ENCODE results near the gene NPL.

Gene NPL, protein sequence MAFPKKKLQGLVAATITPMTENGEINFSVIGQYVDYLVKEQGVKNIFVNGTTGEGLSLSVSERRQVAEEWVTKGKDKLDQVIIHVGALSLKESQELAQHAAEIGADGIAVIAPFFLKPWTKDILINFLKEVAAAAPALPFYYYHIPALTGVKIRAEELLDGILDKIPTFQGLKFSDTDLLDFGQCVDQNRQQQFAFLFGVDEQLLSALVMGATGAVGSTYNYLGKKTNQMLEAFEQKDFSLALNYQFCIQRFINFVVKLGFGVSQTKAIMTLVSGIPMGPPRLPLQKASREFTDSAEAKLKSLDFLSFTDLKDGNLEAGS

DNA sequence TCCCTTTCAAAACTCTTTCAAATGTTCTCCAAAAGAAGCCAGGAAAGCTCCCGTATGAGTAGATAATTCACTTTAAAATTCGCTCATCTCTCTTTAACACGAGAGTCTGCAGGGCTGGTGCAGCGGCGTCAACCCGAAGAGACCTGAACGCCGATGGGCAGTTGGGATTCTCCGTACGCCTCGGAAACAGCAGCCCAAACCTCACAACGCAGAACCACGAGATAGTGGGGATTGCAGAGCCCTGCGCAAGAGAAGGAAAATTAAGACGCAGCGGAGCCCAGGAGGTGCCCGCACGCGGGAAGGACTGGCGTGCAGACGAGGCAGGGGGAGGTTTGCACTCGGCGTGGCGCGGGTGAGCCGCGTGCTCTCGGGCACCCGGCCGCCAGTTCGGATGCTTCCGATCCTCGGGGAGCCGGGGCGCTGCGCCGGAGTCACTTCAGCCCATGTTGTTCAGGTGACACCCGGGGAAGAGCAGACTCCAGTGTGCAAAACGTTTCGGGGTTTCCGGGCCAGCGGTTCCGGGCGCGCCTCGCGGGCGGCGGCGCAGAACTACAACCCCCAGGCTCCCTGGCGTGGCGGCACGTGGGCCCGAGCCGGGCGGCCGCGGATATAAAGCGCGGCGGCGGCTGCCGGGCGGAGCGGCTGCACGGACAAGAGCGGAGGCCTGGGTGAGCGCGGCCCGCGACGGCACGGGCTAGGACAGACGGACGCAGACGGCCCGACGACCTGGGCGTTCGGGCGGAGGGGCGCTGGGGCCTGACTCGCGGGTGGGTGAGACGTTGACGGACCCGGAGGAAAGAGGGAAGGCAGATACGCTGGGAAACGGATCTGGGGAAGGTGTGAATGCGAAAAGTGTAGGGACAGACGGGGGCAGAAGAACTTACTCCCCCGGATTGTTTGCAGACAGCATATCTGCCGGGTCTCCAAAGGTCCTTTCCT lies at the start of gene NPL:
Gene NPL (plus strand): TSS at position 636 of the 939 bp plus-strand sequence. CDS start 4,599 bp downstream, outside the sequence.
- Mint-ChIP-seq H3K27me3 (ENCODE audit: low read depth) (peaks cover 32% of the 10 kb centered on the region), H3K36me3 (ENCODE audit: low read depth) (no peaks in the 10 kb centered on the region), H3K9me3 (no peaks in the 10 kb centered on the region), H3K27ac (peak within 1 kb of the TSS; percentile 72), H3K4me3 (peak within 1 kb of the TSS; percentile 90), H3K4me1 (ENCODE audit: low read depth) (peaks cover 10% of the 10 kb centered on the region)

DNA sequence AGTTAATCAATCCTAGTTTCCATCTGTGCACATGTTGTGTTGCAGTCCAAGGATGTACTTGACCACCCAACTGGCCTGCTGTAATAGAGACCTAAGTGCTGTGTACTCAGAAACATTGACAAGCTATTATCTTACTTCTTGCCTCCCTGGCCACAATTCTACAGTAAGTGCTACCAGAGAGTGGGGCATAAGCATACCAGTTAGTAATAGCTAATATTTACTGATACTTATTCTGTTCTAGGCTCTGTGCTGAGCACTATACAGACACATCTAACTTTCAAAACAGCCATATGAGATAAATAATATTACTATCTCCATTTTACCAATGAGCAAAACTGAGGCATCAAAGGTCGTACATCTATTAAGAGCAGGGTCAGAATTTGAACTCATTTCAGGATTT lies 49.5 kb upstream of the NPL start:
- no peaks in the 10 kb centered on the region for H3K36me3 Mint-ChIP-seq (ENCODE audit: low read depth)
- no peak overlapping the region for H3K27ac Mint-ChIP-seq
- no peaks in the 10 kb centered on the region for H3K4me1 Mint-ChIP-seq (ENCODE audit: low read depth)
- no peak overlapping the region for H3K4me3 Mint-ChIP-seq
- H3K27me3 Mint-ChIP-seq (ENCODE audit: low read depth), result no peaks in the 10 kb centered on the region
- H3K9me3 Mint-ChIP-seq, result peaks cover 6% of the 10 kb centered on the region

GRCh38 chr1:182742780-182743179 lies 46.8 kb upstream of the NPL start:
- no peaks in the 10 kb centered on the region for H3K9me3 Mint-ChIP-seq
- H3K4me3 Mint-ChIP-seq, result no peak overlapping the region
- no peaks in the 10 kb centered on the region for H3K36me3 Mint-ChIP-seq (ENCODE audit: low read depth)
- peaks cover 18% of the 10 kb centered on the region for H3K27me3 Mint-ChIP-seq (ENCODE audit: low read depth)
- H3K27ac Mint-ChIP-seq, result no peak overlapping the region
- H3K4me1 Mint-ChIP-seq (ENCODE audit: low read depth), result no peaks in the 10 kb centered on the region

DNA sequence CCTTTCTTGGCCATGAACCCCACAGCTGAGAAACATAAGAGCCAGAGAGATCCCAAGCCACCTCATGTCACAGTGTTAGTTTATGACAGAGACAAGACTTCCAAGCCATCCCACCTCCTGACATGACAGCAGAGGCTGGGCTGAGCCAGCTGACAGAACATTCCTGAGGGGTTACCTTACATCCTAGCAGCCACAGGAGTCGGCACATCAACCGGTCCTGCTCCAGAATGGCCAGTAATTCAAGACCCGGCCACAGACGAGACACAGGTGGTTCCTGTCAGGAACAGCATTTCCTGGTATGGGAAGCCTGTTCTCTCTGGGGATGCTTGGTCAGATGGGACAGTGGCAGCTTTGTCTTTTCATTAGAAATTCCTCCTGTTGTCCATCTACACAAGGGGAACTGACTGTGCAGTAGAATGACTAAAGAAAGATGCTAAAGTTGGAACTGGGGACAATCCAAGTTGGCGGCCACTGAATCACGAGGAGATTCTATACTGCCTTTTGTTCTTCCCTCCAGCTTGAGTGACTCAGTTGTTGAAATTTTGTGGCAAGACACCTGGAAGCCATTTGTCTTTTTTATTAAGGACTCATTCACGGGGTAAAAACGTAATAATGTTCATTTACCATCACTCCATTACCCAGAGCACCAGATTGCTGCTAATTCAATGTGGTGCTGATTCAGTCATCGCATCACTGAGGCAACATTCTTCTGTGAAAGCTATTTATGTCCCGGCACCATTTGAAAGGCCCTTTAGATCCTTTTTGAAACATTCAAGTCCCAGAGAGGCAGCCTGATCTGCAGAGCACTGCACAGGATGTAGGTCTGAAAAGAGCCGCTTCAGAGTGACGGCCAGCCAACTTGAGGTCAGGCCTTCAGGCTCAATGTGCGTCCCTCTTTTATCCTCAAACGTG lies 37.2 kb upstream of the NPL start:
- Mint-ChIP-seq H3K4me3 (no peak overlapping the region), H3K27ac (peak overlapping the region; percentile 0), H3K27me3 (ENCODE audit: low read depth) (peaks cover 31% of the 10 kb centered on the region), H3K9me3 (no peaks in the 10 kb centered on the region), H3K4me1 (ENCODE audit: low read depth) (peaks cover 4% of the 10 kb centered on the region), H3K36me3 (ENCODE audit: low read depth) (no peaks in the 10 kb centered on the region)

- H3K9me3 Mint-ChIP-seq, result no peaks in the 10 kb centered on the region
- H3K4me1 Mint-ChIP-seq (ENCODE audit: low read depth), result peaks cover 4% of the 10 kb centered on the region
- no peak overlapping the region for H3K27ac Mint-ChIP-seq
- H3K36me3 Mint-ChIP-seq (ENCODE audit: low read depth), result no peaks in the 10 kb centered on the region
- H3K27me3 Mint-ChIP-seq (ENCODE audit: low read depth), result peaks cover 21% of the 10 kb centered on the region
- no peak overlapping the region for H3K4me3 Mint-ChIP-seq
These were observed 35.5 kb upstream of the NPL start for GRCh38 chr1:182754087-182754486.

DNA sequence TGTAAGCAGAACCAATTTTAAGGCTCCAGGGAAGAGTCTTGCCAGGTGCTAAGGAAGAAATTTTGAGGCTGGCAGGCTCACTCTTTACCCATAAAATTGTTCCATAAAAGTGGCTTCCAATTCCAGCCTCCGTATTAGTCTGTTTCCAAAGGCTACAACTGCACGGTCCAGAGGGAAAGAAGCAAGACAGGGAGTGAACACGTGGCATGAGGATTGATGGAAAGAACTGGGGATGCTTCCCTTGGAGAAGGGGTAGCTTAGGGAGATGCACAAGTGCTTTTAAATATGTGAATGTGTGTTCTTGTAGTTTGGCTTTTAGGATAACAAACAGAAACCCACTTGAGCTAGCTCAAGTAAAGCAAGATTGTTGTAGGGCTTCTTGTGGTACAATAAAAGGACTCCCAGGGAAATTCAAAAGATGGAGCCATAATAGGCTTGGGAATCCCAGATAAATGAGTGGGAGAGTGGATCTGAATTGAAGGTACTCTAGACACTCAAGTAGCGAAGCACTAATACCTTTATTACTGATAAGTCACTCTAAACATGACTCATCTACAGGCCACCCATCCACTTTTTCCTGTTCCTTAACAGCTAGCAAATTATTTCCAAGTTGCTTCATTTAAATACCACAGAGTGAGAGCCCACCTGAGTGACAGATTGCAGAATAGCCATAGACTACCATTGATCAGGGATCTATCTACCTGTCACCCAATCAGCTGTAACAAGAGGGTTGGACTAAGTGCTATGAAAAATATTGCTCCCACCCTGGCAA lies 34.8 kb upstream of the NPL start:
- Mint-ChIP-seq H3K4me3 (no peak overlapping the region), H3K27me3 (ENCODE audit: low read depth) (peaks cover 14% of the 10 kb centered on the region), H3K27ac (no peak overlapping the region), H3K36me3 (ENCODE audit: low read depth) (no peaks in the 10 kb centered on the region), H3K4me1 (ENCODE audit: low read depth) (peaks cover 4% of the 10 kb centered on the region), H3K9me3 (no peaks in the 10 kb centered on the region)

DNA sequence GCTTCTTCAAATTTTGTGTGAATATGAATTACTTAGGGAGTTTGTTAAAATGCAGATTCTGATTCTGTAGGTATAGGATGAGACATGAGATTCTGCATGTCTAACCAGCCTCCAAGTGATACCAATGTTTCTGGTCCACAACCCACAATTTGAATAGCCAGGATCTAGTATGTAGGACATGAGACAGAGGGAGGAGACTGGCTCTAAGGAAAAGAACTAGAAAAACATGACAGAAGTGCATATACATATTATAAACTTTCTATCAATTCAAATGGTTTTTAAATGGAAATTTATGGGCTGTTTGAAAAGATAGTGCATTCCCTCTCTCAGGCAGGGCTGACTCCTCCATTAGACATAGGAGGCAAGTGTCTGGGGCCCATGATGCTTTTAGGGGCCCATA lies 33.9 kb upstream of the NPL start:
- Mint-ChIP-seq H3K4me1 (ENCODE audit: low read depth) (peaks cover 4% of the 10 kb centered on the region), H3K27me3 (ENCODE audit: low read depth) (peaks cover 12% of the 10 kb centered on the region), H3K36me3 (ENCODE audit: low read depth) (no peaks in the 10 kb centered on the region), H3K4me3 (no peak overlapping the region), H3K27ac (no peak overlapping the region), H3K9me3 (no peaks in the 10 kb centered on the region)

DNA sequence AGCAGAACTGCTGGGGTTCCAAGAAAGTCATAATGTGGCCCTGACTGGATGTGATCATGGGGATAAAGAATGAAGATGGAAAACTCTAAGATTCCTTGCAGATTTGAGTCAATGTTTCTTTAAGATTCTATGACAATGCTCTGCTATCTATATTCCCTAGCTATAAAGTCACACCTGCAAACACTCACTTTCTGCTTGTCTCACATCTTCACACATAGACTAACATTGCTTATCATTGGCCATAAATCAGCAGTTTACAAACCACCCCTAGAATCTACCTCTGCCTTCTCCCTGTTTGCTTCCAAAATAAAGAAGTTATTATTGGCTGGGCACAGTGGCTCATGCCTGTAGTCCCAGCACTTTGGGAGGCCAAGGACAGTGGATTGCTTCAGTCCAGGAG lies 33.1 kb upstream of the NPL start:
- Mint-ChIP-seq H3K36me3 (ENCODE audit: low read depth) (no peaks in the 10 kb centered on the region), H3K27ac (no peak overlapping the region)

GRCh38 chr1:182761396-182762395 lies 27.9 kb upstream of the NPL start:
- no peak overlapping the region for H3K27ac Mint-ChIP-seq
- H3K36me3 Mint-ChIP-seq (ENCODE audit: low read depth), result peaks cover 4% of the 10 kb centered on the region
- peaks cover 14% of the 10 kb centered on the region for H3K9me3 Mint-ChIP-seq
- no peak overlapping the region for H3K4me3 Mint-ChIP-seq
- peaks cover 8% of the 10 kb centered on the region for H3K27me3 Mint-ChIP-seq (ENCODE audit: low read depth)
- H3K4me1 Mint-ChIP-seq (ENCODE audit: low read depth), result peaks cover 4% of the 10 kb centered on the region

More for the DNA sequence above, 33.1 kb upstream of the NPL start:
- Mint-ChIP-seq H3K4me1 (ENCODE audit: low read depth) (no peaks in the 10 kb centered on the region), H3K27me3 (ENCODE audit: low read depth) (peaks cover 6% of the 10 kb centered on the region), H3K9me3 (peaks cover 7% of the 10 kb centered on the region), H3K4me3 (no peak overlapping the region)

- Mint-ChIP-seq H3K4me1 (ENCODE audit: low read depth) (peaks cover 4% of the 10 kb centered on the region), H3K4me3 (no peak overlapping the region), H3K36me3 (ENCODE audit: low read depth) (peaks cover 4% of the 10 kb centered on the region), H3K27me3 (ENCODE audit: low read depth) (peaks cover 8% of the 10 kb centered on the region), H3K9me3 (peaks cover 14% of the 10 kb centered on the region), H3K27ac (no peak overlapping the region)
These were observed 27.0 kb upstream of the NPL start for GRCh38 chr1:182762536-182762935.

GRCh38 chr1:182764029-182764727 lies 25.4 kb upstream of the NPL start:
- Mint-ChIP-seq H3K4me1 (ENCODE audit: low read depth) (peaks cover 4% of the 10 kb centered on the region), H3K27ac (no peak overlapping the region), H3K9me3 (peaks cover 14% of the 10 kb centered on the region), H3K36me3 (ENCODE audit: low read depth) (peaks cover 4% of the 10 kb centered on the region), H3K27me3 (ENCODE audit: low read depth) (peaks cover 12% of the 10 kb centered on the region), H3K4me3 (no peak overlapping the region)

GRCh38 chr1:182765391-182765790 lies 24.2 kb upstream of the NPL start:
- Mint-ChIP-seq H3K4me3 (no peak overlapping the region), H3K9me3 (peaks cover 14% of the 10 kb centered on the region), H3K4me1 (ENCODE audit: low read depth) (peaks cover 4% of the 10 kb centered on the region), H3K27ac (no peak overlapping the region), H3K27me3 (ENCODE audit: low read depth) (peaks cover 13% of the 10 kb centered on the region), H3K36me3 (ENCODE audit: low read depth) (peaks cover 4% of the 10 kb centered on the region)

Data from T-helper 1 cell treated with Interleukin-12 subunit alpha and Interleukin-12 subunit beta and Interleukin-4 antibody, amounts not matched to agents 30 μg/mL and 1 μg/mL, for 36 hours (primary cell).